Dermis blood vessel endothelial cell (primary cell): ENCODE data around the gene CLSTN3. TPM values are rescaled to one million over a fixed set of nuclear protein-coding genes. Genes with fewer than 3 reads are reported as not detected.
A peak's percentile ranks its signal among the peaks of the same experiment; 100 is the strongest.
"Not testable (repeated sequence)": the region's sequence is repeated elsewhere in the genome, so short reads cannot be mapped to it uniquely, and the experiment has no call there.

Source experiments
- DNase-seq: peaks from one replicate; pipeline ENCODE4 v3.0.0; 2010
- total RNA-seq: library from RNA; depleted of rRNA; stranded (reverse); fragments of >200 nt; gene quantifications from 2 replicates; pipeline ENCODE4 v1.2.3, GENCODE V29; 2014

Gene CLSTN3
- total RNA-seq, 1 donor from 2014 or later, result 42.0 TPM

DNA sequence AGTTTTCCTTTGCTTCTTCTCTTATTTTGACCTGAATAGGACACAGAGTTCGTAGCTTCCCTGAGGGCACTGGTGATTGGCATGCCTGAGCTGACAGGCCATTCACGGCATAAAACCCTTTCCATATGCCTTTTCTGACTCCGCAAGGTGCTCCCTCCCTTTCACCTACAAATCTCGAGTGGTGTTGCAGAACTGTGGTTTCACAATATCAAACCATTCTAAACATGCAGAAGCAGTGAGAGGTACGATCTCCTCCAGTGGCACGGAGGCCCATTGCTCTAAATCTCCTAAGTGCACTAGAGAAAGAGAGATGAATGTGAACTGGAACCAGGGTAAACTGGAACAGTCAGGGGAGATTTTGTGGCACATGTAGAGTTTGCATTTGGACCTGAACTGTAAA, 23.9 kb downstream of the CLSTN3 start:
- DNase-seq, result no peak

DNA sequence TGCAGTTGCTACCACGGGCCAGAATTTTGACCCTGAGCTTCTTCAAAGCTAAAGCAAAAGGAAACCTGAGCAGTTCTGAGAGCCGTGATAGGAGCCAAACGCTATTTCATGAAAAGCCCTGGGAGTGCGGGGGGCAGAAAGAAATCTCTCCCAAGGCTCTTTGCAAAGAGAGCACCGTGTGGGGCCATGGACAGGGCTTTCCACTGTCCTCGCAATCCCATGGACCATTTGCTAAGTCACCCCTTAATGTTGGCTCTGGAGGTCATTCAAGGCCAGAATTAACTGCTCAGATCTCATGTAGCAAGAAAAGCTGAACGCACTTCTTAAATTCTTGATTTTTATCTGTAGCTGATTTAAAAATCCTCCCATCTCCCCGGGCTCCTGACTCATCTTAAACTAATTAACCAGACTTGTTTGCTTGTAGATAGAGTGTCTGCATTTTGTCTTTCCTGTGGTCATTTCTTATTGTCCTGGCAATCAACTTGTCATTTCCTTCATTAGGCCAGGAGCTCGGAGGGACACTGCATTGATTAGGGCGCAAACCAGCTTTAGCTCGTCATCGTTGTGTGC, 24.8 kb downstream of the CLSTN3 start:
- peak; percentile 14 for DNase-seq

DNA sequence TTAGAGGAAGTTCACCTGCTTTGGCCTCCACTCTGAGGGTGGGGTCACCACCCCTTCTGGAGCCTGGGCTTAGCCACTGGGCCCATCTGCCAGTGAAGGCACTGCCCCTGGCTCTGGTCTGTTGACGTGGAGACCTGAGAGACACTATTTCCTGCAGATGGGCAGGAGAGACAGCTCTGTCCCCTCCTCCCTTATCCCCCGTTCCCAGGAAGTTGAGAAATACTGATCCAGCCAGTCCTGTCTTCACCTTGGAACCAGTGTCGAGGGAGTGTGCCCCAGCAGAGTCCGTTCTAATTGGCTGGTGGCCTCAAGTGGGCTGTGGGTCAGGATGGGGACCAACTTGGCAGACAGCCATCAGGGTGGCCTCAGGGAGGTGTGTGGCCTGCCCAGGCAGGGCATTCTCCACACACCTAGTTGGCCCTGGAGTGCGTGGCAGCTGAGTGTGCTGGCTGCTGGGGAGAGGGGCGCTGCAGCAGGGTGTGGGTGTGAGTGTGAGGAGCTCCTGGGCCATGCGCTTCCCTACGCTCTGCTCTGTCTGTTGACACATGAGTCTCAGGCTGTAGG, 25.4 kb downstream of the CLSTN3 start:
- DNase-seq, result no peak

DNA sequence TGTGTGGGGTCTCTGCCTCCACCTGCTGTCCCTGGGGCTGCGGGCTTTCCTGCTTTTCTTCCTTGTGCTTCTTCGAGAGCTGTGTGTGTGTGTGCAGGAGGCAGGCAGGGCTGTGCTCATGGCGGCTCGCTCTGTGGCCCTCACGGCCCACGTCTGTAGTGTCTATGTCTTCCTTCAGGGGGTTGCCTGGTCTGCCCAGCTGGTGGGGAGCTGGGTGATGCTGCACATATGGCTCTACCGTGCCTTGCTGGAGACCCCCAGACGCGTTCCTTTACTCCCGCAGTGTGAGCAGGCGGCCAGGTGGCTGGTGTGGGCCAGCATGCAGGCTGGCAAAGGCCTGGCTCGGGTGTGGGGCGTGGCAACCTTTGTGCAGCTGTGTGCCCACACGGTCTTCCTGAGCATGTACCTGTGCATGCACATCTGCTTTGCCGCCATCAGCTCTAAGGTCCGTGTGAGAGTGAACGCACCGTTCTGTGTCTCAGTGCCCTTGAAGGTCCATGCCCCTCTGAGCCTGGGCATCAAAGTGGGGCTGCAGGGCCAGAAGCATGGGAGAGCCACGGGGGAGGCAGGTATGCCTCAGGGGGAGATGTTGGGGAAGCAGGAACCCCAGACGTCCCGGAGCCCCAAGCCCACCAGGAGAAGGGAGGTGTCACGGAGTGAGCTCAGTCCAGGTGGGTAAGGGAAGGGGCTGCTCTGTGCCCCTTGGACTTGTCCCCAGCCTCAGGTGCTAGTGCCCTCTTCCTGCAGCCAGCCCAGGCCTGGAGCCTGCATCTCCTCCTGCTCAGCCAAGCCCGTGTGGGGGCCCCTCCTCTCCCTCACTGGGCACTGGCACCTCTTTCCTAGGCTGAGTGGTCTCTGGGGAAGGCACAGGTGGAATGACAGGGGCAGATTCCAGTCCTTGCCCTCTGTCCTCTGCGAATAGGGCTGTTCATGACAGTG, 26.4 kb downstream of the CLSTN3 start:
- no peak for DNase-seq

DNA sequence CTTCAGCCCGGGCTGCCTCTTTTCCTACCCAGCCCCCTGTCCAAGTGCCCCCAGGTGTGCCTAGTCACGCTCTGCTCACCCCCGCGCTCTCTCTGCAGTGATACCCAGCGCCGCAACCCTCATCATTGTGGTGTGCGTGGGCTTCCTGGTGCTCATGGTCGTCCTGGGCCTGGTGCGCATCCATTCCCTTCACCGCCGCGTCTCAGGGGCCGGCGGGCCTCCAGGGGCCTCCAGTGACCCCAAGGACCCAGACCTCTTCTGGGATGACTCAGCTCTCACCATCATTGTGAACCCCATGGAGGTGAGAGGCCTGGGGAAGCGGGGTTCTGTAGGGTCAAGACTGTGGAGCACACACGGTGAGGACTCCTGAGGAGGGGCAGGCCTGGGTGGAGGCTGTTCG, 27.2 kb downstream of the CLSTN3 start:
- no peak for DNase-seq

DNA sequence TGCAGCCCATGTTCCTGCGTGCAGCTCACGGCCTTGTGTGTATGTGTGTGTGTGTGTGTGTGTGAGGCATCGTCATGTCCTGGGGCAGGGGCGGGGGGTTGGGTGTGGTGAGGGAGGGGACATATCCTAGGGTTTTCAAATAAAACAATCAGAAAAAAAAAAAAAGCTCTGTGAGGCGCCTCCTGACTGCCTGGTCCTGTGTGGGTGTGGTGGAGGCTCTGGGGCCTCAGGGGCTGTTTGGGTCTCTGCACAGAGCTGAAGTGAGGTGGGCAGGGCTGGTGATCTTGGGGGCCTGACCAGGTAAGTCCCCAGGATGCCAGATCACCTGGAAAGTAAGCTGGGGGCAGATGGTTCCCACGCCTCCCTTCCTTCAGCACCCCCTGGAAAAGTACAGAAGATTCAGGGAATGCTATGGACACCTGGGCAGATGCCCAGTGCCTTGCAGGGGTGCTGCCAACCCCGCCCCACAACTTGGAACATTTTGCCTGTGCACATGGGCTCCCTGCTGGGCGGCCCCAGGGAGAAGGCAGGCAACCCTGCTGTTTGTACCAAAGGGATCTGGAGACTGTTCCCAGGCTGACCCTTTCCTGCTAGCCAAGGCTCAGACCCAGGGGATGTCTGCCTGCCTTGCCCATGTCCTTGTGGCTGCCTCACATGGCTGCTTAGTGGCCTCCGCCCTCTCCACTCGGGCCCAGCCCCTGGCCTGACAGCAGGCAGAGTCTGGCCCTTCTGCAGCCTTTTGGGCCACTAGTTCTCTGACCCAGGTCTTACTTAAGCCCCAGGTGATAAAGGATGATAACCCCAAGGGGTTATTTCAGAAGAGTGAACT, 28.8 kb downstream of the CLSTN3 start:
- no peak for DNase-seq

DNA sequence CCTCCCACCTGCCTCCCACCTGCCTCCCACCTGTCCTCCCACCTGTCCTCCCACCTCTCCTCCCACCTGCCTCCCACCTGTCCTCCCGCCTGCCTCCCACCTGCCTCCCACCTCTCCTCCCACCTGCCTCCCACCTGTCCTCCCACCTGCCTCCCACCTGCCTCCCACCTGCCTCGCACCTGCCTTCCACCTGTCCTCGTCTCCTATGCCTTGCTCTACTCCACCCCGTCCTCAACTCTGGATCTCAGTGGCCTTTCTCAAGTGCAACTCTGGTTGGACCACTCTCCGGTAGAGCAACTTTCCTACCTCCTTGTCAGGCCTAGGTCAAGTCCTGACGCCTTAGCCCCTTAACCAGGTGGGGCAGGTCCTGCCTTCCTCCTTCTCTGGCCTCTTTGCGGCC, 30.0 kb downstream of the CLSTN3 start:
- no peak for DNase-seq

DNA sequence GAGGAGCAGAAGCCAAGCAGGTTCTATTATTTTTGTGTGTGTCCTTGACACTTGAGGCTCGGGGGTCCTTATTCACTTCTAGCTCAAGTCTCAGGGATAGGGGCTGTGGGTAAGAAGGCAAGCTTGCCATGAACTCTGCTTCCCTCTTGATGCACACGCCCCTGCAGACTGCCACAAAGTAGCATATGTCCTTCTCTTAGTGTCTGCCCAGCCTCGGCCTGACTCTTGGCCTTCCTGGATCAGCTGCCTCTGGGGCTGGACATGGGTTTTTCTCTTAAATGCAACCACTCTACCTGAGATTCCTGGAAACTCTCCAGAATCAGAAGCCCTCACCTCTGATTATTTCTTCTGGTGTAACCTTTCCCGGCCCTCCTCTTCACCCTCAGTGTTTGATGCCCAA, 31.2 kb downstream of the CLSTN3 start:
- DNase-seq, result no peak

DNA sequence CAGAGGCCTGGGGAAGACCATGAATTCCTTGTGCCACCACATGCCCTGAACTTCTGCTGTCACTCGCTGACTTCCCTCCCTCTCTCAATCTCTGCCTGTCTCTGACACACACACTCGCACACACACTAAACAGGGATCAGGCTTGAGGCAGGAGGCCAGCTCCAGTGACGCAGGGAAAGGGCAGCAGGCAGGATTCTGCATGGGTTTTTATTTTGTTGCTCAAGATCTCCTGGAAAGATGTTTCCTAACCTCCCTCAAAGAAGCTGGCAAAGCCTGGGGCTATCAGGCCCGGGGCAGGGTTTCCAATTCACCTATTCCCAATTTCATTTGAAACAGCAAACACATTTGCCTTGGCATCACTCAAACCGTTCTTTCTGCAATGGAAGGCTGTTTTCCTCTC, 31.6 kb downstream of the CLSTN3 start:
- no peak for DNase-seq

DNA sequence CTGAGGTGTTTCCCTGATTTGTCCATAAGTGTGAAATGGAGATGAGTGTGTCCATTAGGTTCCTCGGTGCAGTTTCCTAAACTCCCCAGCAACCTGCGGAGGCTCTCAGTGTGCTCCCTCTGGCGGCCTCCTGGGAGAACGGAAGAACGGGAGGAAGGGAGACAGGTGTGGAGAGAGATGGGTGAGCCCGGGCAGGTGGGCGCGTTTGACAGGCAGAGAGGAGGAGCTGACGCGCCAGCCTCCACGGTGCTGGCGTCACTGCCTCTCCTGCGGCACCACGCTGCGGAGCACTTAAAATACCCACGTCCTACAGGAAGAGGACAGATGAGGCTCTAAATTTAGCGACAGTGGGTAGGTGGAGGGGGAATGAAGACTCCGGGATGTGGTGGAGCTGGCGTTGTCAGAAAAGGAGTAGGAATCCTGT, 32.5 kb downstream of the CLSTN3 start:
- DNase-seq, result peak; percentile 34

DNA sequence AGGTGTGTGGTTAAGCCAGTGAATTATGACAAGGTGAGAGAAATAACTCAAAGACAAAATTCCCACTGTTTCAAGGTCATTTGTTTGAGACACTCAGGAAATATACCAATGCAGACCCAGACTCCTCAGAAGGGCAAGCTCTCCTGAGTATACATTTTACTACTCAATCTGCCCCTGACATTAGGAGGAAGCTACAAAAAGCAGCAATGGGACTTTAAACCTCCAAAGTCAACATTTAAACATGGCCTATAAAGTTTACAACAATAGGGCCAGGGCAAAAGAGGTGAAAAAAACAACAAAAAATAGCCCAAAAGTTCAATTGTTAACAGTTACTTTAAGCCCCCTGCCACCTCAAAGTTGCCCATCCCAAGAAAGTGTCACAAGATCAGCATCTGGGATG, 39.8 kb downstream of the CLSTN3 start:
- DNase-seq, result no peak

DNA sequence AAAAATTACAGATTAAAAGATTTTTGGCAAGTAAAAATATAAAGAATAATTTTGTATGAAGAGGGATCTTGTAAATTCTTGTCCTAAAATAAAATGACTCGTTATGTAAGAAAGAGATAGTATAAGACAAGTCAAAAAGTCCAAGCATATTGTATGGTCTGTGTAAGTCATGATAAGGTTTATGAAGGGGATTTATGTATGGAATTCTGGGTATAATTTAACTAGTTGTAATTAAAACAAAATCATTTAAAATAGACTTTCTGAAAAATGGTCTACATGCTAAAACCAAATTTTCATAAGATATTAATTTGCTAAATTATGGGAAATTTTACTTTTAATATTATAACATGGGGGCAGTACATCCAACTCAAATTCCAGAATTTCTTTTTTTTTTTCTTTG, 41.7 kb downstream of the CLSTN3 start:
- DNase-seq, result no peak

DNA sequence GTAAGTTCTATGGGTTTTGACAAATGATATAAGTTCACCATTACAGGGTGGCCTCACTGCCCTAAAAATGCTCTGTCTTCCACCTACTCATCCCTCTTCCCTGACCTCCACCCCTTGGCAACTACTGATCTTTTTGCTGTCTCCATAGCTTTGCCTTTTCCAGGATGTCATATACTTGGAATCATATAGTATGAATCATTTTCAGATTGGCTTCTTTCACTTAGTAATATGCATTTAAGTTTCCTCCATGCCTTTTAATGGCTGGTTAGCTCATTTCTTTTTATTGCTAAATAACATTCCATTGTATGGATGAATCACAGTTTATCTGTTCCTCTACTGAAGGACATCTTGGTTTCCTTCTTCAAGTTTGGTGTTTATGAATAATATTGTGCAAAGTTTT, 45.3 kb downstream of the CLSTN3 start:
- no peak for DNase-seq

DNA sequence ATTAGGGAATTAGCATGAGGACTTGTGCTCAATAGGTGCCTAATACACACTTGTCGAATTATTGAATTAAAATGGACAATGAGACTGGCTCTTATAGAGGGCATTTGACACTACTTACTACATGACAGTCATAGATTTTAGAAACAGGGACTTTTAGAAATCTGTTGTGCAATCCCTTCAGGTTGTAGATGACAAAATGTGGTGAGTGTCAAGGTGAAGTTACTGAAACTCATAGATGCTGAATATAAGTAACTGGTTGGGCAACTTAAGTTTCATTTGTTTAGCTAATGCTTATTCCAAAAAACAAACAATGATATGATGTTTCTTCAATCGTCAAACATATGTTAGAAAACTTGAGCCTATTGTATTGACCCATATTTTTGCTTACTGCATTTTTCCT, 46.4 kb downstream of the CLSTN3 start:
- no peak for DNase-seq

DNA sequence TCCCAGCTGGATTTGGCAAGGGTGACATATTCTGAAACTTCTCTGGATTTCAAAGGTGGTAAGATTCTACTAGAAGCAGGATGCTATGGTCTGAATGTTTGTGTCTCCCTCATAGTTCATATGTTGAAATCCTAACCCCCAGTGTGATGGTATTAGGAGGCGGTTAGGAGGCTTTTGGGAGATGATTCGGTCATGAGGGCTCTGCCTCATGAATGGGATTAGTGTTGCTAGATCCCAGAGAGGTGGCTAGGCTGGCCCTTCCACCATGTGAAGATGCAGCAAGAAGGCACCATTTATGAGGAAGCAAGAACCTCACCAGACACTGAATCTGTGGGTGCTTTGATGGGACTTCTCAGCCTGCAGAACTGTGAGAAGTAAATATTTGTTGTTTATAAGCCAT, 48.3 kb downstream of the CLSTN3 start:
- DNase-seq, result no peak

DNA sequence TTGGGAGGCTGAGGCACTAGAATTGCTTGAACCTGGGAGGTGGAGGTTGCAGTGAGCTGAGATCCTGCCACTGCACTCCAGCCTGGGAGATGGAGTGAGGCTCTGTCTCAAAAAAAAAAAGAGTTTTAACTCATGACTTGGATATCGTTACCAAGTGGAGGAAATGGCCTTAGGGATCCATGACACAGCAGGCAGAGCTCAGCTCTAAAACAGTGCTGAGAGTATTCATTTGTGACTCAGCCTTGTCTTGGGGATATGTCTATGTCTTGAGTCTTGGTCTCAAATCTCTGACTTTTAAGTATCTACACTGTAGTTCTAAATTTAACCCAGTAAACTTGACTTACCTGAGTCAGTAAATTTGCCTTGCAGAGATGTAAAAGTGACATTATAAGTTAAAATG, 50.5 kb downstream of the CLSTN3 start:
- DNase-seq, result no peak

DNA sequence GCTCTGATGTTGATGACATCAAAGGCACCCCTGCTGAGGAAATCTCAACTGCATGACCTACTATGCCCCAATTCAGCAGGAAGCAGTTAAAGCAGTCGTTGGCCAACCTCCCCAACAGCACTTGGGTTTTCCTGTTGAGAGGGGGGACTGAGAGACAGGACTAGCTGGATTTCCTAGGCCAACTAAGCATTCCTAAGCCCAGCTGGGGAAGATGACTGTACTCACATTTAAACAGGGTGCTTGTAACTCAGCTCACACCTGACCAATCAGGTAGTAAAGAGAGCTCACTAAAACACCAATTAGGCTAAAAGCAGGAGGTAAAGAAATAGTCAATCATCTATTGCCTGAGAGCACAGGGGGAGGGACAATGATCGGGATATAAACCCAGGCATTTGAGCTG, 55.9 kb downstream of the CLSTN3 start:
- not testable (repeated sequence) for DNase-seq

DNA sequence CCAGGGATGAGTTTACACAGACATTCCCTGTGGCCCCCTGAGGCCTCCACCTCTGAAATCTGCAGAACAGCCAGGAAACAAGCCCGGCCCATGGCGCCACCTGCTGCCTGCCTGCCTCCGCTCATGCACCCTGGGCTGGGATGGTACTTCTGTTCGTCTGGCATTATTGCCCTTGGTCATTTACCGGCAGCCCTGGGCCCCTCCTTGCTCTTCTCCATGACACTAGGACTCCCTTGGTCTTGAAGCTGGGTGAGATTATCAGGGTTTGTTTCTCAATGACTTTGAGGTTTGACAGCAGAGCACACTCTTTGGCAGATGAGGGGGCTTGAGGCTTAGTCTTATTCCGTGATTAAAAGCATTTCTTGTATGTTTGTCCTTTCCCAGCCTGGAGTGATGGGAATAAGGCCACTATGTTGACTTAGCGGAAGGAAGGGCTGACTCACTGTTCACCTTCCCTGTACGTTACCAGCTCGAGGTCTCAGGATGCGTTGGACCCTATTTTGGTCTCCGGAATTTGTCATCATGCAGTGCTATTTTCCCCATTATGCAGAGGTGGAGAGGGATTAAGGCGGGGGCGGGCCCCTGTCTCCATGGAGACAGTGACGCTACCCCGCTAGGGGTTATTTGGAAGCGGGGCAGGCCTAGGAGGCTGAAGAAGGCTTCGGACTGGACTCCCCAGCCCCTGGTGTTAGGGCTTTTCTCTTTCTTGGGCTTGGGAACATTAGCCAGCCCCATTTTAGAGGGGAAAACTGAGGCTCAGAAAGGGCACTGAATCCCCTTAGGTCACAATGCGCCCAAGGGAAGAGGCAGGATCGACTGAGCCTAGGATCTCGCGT, 58.6 kb downstream of the CLSTN3 start:
- DNase-seq, result peak; percentile 98

DNA sequence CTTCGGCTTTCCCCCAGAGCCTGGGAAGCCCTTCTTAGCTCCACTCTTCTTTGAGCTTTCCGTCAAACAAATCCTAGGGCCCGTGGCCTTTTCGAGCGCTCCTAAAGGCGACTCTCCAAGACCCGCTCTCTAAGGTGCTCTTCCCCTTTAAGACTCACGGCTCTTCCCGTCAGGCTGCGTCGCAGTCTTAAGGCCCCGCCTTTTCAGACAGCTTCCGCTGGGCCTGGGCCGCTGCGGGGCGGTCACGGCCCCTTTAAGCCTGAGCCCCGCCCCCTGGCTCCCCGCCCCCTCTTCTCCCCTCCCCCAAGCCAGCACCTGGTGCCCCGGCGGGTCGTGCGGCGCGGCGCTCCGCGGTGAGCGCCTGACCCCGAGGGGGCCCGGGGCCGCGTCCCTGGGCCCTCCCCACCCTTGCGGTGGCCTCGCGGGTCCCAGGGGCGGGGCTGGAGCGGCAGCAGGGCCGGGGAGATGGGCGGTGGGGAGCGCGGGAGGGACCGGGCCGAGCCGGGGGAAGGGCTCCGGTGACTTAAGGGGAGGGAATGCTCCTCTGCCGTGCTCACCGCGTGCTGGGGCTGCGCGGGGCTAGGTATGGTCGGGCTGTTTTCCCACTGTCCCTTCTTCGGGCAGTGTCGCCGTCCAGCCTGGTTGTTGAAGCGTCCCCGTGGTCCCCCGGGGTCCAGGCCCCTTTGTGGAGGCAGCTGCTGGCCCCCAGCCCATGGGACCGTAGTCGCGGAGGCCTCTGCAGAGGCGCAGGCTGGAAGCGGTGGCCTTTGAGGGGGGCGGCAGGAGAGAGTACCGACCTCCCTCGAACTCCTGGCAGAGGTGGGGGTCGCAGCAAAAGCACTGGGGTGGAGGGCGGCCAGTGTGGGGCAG, 59.5 kb downstream of the CLSTN3 start, which contains the start of gene PEX5:
TSS of gene PEX5 (plus strand) at position 289 of the 870 bp plus-strand sequence. CDS start 692 bp downstream, outside the sequence.
- peak; percentile 95 for DNase-seq

DNA sequence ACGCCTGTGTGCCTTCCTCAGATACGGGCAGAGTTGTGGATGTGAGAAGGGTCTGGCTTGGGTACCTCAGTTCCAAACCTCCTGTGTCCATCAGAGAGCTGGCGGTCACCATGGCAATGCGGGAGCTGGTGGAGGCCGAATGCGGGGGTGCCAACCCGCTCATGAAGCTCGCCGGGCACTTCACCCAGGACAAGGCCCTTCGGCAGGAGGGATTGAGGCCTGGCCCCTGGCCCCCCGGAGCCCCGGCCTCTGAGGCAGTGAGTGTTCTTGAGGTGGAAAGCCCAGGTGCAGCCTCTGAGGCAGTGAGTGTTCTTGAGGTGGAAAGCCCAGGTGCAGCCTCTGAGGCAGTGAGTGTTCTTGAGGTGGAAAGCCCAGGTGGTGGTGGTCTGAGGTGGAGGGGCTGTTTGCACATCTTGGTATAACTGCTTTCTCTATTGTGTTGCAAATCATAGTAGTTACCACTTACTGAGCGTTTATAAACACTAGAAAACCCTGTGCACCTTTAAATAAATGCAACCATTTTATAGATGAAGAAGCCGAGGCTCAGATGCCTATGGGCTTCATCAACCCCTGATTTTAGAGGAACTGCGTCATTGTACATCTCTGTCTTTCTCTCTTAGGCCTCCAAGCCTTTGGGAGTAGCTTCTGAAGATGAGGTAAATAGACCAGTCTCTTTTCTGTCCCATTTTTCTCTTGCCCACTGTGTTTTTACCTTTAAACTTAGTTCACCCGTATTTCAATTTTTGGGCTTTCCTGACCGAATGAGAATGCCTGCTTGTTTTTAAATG, 60.3 kb downstream of the CLSTN3 start:
- DNase-seq, result peak; percentile 19
